Lung (tissue), 12 donors: ENCODE data around the gene PRSS33. TPM values are rescaled to one million over a fixed set of nuclear protein-coding genes. Genes with fewer than 3 reads are reported as not detected.

Experiments
- ATAC-seq: fragments of 200-7000 bp; cut with Tn5 transposase; one replicate; pipeline ENCODE4 v1.9.1; 2020; ENCODE audit warnings: moderate number of reproducible peaks; ENCODE audit not compliant: insufficient read depth, low FRiP score
- DNase-seq, 3 donors: peaks; one replicate each; pipeline ENCODE4 v3.0.0-alpha.2; 2013 to 2017
- H3K27ac ChIP-seq, 2 donors: one replicate each; pipeline ENCODE4 v1.5.1; 2013; ENCODE audit warnings: mild to moderate bottlenecking in 2 of 2, moderate library complexity in 2 of 2, control low read depth in 1 of 2, inconsistent platforms in 1 of 2, low read depth in 1 of 2, low read length in 1 of 2
- H3K27me3 ChIP-seq, 3 donors: one replicate each; pipeline ENCODE4 v1.5.1; 2013; ENCODE audit warnings: low read length in 2 of 3; ENCODE audit not compliant: control insufficient read depth in 3 of 3, insufficient read depth in 3 of 3
- H3K36me3 ChIP-seq, 4 donors: one replicate each; pipeline ENCODE4 v1.5.1; 2013; ENCODE audit warnings: low read length in 4 of 4, mild to moderate bottlenecking in 1 of 4, moderate library complexity in 1 of 4; ENCODE audit not compliant: control insufficient read depth in 4 of 4, insufficient read depth in 4 of 4
- H3K4me1 ChIP-seq, 5 donors: one replicate each; pipeline ENCODE4 v1.5.1; 2013; ENCODE audit warnings: low read length in 5 of 5, mild to moderate bottlenecking in 2 of 5, moderate library complexity in 1 of 5; ENCODE audit not compliant: control insufficient read depth in 5 of 5, insufficient read depth in 5 of 5
- H3K4me3 ChIP-seq: one replicate; pipeline ENCODE4 v1.5.1; 2013; ENCODE audit warnings: mild to moderate bottlenecking, control low read depth, moderate library complexity
- H3K9ac ChIP-seq, 2 donors: one replicate each; pipeline ENCODE4 v1.5.1; 2013; ENCODE audit warnings: low read length in 2 of 2, control low read depth in 1 of 2; ENCODE audit not compliant: insufficient read depth in 1 of 2
- H3K9me3 ChIP-seq, 4 donors: one replicate each; pipeline ENCODE4 v1.5.1; 2013; ENCODE audit warnings: low read length in 3 of 4, mild to moderate bottlenecking in 1 of 4, moderate library complexity in 1 of 4; ENCODE audit not compliant: control insufficient read depth in 4 of 4, insufficient read depth in 3 of 4
- WGBS, 2 donors: extraction: QIAGEN DNeasy Blood & Tissue Kit; methylation state at CpG; one replicate each; pipeline ENCODE4 v1.1.7; 2013; 5-methylcytosine and 5-hydroxymethylcytosine counted together
- polyA plus RNA-seq, 2 donors: library from polyadenylated mRNA; stranded (reverse); fragments of 200-250 nt; gene quantifications; one replicate each; pipeline ENCODE4 v1.2.1, GENCODE V29; 2013
- total RNA-seq, 2 donors: library from RNA; depleted of rRNA in 1 of 2; stranded (reverse); fragments of >200 nt in 1 of 2; gene quantifications; one replicate each; pipeline ENCODE4 v1.2.1, GENCODE V29; 2014 to 2021
- TF ChIP-seq, protein P1 (sequence below): IDR thresholded peaks from 2 replicates; pipeline ENCODE4 v1.5.1; 2012; ENCODE audit warnings: mild to moderate bottlenecking; ENCODE audit errors: control extremely low read depth, extremely low read depth
- donor health status: control.
- donor health status: control.
- donor health status: Bipolar disorder and iron deficiency.
- donor health status: healthy.
- donor health status: DM: yes; HTN: yes; CAD: no.

PRSS33 gene
- total and polyA plus RNA-seq, 4 donors = 0.08 to 0.12 TPM; not detected in 2

DNA sequence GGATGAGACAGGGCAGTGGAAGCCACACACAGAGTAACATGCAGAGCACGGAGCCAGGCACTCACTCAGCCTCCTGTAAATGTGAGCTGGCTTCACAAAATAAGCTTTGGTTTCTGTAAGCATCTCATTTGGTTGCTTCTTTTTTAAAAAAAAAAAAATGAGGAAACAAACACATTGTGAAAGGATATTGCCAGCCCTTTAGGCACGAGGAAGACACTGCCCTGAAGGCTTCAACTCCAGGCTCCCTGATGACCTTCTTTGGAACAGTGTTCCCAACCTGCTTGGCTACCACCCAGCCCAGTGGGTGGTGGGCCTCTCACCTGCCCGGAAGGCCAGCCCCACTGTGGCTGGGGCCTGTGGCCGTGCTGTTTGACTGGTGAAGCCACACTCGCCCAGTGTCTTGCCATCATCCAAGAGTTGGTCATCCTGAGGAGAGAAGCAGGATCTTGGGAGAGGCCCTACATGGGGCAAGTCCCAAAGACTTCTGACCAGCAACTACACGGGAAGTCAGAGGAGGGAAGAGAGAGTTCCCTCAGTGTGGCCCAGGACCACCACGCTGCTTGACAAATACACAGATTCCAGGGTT, 12.1 kb downstream of the PRSS33 start:
- H3K27me3 ChIP-seq = no peaks in the 10 kb centered on the region
- H3K36me3 ChIP-seq = peaks cover 8 to 38% (median 28%) of the 10 kb centered on the region in 4 donors
- H3K4me1 ChIP-seq = peaks cover 2 to 18% (median 12%) of the 10 kb centered on the region in 5 donors
- ATAC-seq = no peak
- H3K27ac ChIP-seq = no peak overlapping the region
- H3K9ac ChIP-seq = no peak overlapping the region
- 82 to 83% methylated on average over 7 of the region's 7 CpGs for WGBS, 2 donors
- TF ChIP-seq, protein P1, sequence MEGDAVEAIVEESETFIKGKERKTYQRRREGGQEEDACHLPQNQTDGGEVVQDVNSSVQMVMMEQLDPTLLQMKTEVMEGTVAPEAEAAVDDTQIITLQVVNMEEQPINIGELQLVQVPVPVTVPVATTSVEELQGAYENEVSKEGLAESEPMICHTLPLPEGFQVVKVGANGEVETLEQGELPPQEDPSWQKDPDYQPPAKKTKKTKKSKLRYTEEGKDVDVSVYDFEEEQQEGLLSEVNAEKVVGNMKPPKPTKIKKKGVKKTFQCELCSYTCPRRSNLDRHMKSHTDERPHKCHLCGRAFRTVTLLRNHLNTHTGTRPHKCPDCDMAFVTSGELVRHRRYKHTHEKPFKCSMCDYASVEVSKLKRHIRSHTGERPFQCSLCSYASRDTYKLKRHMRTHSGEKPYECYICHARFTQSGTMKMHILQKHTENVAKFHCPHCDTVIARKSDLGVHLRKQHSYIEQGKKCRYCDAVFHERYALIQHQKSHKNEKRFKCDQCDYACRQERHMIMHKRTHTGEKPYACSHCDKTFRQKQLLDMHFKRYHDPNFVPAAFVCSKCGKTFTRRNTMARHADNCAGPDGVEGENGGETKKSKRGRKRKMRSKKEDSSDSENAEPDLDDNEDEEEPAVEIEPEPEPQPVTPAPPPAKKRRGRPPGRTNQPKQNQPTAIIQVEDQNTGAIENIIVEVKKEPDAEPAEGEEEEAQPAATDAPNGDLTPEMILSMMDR = no peak
- H3K9me3 ChIP-seq = no peaks in the 10 kb centered on the region
- no peak for DNase-seq
- no peak overlapping the region for H3K4me3 ChIP-seq

DNA sequence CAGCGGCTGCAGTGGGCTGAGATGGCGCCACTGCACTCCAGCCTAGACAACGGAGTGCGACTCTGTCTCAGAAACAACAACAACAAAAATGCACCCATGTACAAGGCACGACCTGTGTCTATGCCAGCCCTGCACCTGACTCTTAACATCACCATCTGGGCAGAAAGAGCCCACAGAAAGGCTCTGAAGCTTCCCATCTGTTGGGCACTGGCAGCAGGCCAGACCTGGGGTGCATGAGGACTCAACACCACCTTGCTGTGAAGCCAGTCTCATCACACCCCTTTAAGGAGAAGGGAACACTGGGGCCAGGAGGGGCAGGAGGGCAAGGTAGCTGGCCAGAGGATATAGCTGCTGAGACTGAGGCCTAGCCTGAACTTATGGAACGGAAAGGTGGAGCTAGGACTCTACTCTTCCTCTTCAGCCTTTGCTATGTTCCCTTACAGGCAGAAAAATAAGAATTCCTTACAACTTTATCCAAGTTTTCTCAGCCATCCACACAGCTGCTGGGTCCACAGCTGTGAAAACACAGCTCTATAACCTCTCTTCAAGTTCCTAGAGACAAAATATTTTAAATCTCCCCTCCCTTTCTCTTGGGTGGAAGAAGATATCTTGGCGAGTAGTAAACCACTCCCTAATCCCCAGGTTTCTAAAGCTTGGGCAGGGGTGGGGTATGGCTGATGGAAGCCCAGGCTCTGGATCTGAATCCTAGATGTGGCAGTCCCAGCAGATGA, 13.0 kb downstream of the PRSS33 start:
- 80 to 81% methylated on average over 7 of the region's 7 CpGs for WGBS, 2 donors
- peaks cover 12 to 47% (median 36%) of the 10 kb centered on the region in 4 donors for H3K36me3 ChIP-seq
- no peak overlapping the region for H3K9ac ChIP-seq
- H3K27ac ChIP-seq = no peak overlapping the region
- no peaks in the 10 kb centered on the region for H3K9me3 ChIP-seq
- no peak for DNase-seq
- peaks cover 2 to 18% (median 12%) of the 10 kb centered on the region in 5 donors for H3K4me1 ChIP-seq
- no peak for ATAC-seq
- no peak overlapping the region for H3K4me3 ChIP-seq
- no peaks in the 10 kb centered on the region for H3K27me3 ChIP-seq
- TF ChIP-seq, protein P1 = no peak

DNA sequence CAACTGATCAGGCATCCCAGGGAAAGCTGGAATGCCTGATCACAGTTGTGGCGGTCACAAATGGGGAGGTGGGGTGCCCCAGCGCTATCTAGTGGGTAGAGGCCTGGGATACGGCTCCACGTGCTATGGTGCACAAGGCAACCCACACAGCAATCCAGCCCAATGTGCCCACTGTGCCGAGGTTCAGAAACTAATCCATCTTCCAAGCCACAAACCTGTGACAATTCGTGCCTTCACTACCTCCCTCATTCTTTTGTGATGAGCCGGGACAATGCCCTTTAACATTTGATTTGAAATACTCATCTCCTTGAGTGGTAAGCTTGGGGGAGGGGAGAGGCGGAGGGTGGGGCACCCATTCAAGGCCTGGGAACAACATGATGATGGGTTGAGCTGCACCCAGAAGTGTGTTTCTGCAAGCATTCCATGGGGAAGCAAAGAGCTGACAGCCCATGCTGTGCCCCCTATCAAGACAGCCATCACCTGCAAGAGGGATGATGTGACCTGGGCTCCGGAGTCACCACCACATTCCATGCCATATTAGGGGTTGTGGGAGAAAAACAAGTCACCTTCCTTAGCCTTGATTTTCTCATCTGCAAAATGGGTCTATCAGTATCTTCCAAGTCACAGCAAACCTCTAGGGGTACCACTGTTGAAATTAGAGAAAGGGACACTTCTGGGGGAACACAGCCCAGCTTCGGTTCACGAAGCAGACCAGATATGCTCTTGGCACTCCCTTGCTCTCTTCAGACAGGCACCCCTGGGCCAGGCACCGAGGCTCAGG, 14.0 kb downstream of the PRSS33 start:
- H3K4me3 ChIP-seq = no peak overlapping the region
- no peaks in the 10 kb centered on the region for H3K9me3 ChIP-seq
- H3K36me3 ChIP-seq = peaks cover 16 to 56% (median 45%) of the 10 kb centered on the region in 4 donors
- TF ChIP-seq, protein P1 = no peak
- ATAC-seq (no peak), DNase-seq (no peak)
- 87 to 88% methylated on average over 12 of the region's 12 CpGs for WGBS, 2 donors
- no peak overlapping the region for H3K27ac ChIP-seq
- no peaks in the 10 kb centered on the region for H3K27me3 ChIP-seq
- H3K9ac ChIP-seq = no peak overlapping the region
- H3K4me1 ChIP-seq = peaks cover 2 to 16% (median 8%) of the 10 kb centered on the region in 5 donors
